HG03108 (cell line): ENCODE measurements around the gene TRAF6.
"Not testable (repeated sequence)": the region's sequence is repeated elsewhere in the genome, so short reads cannot be mapped to it uniquely, and the experiment has no call there.

Experiments used
- ATAC-seq: cut with Tn5 transposase; IDR thresholded peaks from one replicate; pipeline ENCODE4 v1.9.1; 2021; ENCODE audit warnings: moderate library complexity; ENCODE audit not compliant: unreplicated experiment

The TRAF6 gene

DNA sequence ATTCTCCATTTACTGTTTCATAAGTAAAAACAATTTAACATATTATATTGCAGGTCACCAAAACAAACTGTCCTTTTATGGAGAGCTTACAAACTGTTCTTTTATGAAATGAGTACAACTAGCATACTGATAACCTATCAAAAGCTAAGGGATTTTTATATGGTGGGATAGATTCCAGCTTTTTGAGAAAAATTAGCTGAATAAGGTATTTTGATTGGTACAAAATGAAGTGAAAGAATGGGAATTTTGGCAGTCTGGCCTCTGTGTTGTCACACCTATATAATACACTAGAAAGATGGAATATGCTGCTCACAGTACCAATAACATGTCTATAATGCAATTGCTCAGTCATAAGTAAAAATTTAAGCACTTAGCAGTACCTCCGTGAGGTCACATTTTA is 11.4 kb downstream of the TRAF6 start:
- ATAC-seq, result no peak

DNA sequence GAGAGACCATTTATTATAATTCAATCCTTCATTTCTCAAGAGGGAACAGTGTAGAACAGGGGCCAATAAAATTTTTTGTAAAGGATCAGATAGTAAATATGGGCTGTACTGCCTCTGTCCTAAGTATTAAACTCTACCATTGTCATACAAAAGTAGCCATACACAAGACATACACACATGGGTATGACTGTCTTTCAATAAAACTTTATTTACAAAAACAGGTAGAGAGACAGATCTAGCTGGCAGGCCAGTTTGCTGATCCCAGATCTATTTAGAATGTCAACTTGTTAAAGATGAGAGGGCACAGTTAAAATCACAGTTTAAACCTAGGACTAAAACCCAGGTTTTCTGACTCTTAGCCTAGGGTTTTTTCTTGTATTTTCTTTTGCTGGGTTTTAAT is 16.7 kb downstream of the TRAF6 start:
- ATAC-seq, result no peak

DNA sequence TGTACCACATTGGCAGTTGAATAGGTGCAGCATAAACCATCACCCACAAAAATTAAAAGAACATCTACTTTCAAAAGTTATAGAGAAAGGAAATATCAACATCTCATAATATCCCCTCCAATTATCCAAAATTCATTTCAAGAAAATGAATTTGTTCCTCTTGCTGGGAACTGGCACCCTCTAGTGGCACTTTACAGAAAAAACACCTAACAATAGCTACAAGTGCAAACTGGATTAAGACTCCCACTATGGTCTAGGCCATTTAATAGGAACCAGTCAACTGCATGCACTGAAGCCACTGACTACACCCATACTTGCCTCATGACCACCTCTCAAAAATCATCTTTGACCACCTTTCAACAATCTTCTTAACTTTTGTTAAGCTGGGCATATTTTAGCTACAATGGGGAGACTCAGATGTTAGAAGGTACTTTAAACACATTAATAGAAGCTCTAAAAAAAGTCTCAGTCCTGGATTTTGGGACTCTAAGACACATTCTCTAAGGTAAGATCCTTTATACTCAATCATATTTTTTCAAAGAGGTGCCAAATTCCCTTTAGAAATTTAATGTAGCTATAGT is 17.3 kb downstream of the TRAF6 start:
- ATAC-seq, result no peak

DNA sequence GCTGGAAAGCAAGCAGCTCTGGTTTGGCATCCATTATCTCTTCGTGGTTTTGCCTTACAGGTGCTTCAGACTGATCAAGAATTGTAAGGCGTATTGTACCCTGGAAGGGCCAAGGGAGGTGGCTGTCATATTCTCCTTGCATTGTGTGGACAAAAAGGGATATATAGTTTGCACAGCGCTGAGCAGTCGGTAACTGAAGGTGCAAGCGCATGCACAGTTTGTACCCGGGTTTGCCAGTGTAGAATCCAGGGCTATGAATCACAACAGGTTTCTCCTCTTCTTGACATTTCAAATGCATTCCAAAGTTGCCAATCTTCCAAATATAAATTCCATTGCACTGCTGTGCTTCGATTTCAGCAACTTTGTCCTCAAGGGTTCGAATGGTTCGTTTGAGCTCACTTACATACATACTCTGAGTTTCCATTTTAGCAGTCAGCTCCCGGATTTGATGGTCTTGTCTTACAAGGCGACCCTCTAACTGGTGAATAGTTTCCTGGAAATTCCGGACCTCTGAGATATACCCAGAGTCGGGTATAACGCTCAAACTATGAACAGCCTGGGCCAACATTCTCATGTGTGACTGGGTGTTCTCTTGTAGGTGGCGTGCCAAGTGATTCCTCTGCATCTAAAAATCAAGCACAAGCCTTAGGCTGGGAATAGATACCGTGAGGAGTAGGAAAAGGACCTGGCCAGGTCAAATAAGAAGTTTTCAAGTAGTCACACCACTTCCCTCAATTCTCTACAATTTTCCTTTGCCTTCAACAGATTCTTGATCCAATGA is 19.9 kb downstream of the TRAF6 start:
- no peak for ATAC-seq

DNA sequence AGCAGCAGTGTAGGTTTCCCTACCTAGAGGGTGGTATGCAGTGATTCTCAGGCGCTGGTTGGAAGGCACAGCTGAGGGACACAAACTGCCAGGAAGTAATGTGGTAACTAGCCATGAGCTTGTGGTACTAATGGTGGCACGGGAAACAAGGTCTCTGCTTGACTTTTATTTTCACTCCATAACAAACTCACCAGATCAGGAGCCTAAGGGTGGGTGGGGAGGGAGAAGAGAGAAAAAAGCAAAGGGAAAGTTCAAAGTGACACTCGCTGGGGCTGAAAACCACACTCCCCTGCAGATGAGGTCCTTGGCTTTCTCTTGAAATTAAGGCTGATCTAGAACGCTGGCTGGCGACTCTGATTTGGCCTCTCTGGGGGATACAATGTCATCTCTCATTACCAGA is 22.0 kb downstream of the TRAF6 start:
- ATAC-seq, result no peak

DNA sequence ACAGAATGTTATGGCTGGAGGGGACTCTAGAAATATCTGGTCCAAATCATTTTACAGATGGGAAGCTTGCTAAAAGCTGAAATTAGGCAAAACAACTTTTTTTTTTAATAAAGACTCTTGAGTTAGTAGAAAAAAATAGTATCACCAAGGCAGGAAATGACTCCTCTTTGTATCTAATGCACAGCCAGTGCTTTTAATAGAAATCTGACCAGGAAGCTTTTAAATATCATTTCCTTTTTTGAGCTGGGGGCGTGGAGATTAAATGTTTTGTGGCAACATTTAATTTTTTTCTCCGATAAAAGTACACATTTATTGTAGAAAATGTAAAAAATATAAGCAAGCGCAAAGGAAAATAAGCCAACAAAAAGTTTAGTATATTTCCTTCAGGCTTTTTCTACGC is 22.5 kb downstream of the TRAF6 start:
- no peak for ATAC-seq

DNA sequence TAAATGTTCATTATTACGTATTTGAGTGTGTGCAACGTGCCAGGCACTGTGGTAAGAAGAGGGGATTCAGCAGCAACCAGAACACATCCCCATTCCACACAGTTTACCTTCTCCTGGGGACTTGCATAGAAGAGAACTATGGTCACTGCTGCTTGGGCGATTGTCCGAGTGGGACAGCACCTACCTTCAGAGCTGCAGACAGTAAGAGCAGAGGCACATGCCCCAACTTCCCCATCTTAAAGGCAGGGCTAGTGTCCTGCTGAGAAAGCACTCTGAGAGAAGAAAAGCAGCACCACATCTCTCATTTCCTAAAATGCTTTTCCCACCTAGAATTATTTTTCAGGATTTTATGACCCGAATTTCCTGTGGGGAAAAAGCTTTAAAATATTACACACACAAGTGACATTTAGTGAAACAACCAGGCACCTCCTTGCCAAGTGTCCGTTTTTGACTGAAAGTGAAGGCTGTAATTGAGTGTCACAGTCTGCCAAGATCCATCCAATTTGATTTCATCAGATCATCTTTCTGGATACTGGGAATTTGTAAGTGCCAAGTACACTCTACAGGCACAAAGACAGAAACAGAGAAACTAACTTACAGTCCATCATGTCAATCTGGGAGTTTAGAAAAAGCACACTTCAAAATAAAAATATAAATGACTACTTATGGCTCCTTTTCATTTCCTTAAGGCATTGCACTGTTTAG is 24.6 kb downstream of the TRAF6 start:
- ATAC-seq, result no peak

DNA sequence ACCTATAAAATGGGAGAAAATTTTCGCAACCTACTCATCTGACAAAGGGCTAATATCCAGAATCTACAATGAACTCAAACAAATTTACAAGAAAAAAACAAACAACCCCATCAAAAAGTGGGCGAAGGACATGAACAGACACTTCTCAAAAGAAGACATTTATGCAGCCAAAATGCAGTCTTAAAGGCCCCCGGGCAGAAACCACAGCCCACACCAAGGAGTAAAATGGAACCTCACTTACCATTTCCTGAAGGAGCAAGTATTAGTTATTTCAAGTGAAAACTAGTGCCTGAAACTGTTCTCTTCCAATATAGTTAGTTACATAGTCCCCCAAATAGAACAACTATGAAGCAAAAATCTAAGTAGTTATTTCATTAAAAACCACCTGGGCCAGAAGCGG is 27.0 kb downstream of the TRAF6 start:
- ATAC-seq, result not testable (repeated sequence)

DNA sequence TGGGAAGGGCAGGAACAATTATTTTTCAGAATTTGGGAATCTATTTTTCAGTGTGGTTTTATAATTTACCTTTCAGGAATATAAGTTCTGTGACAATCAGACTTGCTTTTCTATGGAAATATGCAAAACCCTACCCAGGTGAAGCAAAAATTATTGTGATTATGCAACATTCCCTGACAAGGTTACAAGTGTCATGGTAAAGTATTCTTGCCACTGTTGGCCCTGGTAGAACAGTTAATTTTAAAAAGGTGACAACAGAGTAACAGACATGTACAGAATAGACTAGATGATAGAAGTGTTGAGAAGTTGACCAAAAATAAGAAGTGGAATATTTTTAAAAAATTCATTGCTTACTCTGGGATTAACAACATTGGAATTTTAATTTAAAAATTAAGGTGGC is 29.2 kb downstream of the TRAF6 start:
- ATAC-seq, result no peak

DNA sequence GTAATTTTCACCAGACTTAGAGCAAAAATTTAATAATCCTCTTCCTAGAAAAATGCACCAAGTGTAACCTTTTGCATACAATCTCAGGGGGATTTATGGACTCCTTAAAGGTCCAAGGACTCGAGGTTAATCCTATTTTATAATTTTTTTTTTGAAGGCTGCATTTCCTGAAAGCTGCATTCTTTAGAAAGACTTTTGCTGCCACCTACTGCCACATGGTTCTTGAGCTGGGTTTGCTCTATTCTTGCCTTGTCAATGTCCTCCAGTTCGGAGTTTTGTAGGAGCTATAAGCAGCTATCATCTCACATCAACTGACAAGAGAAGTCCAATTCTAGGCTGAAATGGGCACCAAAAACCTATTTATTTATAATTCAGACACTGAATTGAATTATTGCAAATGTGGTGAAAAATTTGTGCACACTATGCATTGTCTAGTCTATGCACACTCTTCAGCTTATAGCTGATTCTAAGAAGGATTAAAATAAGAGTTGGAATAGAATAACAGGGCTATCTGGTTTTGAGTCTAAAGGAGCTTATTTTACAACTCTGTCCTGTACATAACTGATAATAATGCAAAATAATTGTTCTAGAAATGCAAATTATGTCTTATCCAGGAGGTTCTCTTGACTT is 31.3 kb downstream of the TRAF6 start:
- ATAC-seq, result no peak

DNA sequence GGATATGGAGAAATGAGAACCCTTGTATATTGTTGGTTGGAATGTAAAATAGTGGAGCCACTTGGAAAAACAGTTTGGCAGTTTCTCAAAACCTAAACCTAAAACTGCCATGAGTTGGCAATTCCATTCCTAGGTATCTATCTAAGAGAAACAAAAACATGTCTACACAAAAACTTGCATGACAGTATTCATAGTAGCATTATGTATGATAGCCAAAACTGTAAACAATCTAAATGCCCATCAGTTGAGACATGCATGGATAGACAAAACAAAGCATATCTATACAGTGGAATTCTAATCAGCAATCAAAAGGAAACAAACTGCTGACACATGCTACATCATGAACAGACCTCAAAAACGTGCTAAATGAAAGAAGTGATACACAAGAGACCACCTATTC is 34.9 kb downstream of the TRAF6 start:
- ATAC-seq, result no peak

DNA sequence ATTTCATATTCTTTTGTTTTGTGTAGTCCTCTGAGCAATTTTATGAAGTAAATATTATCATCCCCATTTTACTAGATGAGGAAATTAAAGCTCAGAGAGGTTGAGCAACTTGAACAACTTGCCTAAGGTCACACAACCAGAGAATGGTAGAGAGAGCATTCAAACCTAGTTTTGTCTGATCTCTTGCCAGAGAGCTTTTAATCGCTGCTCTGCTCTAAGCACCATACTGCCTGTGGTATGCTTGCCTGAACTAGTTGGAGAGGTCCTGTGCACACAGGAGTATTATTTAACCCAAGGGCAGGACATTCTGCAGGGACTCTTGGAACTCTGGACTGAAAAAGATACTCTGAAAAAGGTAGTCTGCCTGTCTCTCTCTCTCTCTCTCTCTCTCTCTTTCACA is 38.5 kb downstream of the TRAF6 start:
- no peak for ATAC-seq

DNA sequence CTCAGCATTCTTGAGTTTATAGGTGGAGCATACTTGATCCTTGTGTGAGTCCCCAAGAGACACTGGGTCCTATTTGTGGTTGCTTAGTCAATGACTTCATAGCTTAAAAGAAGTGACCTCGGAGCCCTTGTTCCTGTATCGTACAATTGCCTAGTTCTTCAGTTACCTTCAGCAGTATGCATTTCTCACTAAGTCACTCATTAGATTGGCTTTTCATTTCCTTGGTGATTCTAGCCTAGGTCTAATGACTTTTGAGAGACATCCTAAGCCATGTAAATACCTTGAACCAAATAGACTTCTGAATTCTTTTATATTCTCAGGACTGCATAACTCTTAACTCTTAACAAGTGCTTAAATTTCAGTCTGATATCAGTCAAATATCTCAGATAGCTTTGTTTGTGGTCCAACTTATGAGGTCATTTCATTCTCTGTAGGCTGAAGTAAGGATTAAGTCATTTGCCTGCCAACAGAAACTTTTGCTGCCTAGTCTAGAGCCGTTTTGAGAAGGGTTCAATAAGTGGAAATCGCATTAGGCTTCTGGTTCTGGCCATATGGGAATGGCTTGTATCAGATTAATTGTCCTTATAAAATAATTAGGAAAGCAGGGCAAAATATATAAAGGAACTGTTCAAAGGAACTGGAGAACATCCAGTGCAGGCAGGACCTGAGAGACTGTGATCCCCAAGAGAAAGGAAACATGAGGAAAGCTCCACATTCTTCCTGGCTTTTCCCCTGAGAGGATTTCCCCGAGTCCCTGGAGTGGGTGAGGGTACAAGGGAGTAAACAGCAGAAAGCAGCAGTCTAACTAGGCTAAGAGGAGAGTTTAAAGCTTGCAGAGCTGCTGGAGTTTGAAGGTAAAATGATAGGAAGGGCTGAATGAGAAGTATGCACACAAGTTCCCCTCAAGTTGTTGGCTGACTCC is 39.9 kb downstream of the TRAF6 start:
- ATAC-seq, result no peak

DNA sequence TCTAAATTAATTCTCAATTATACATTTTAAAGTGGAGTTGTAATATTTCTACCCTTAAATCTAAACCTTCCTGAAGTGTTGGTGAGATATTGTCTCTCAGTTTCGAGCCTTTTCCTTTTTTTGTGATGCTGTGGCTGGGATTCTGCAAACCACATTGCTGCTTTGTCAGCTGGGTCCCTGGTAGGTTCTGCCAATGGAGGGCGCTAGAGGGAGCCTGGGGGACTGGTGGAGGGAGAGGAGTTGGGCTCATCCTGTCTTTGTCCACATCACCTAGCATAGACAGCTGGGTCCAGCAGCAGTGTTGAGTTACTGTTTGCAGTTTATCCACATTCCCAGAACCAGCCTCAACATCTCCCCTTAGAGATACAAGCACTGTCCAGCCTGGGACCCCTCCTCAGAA is 41.0 kb downstream of the TRAF6 start:
- no peak for ATAC-seq

DNA sequence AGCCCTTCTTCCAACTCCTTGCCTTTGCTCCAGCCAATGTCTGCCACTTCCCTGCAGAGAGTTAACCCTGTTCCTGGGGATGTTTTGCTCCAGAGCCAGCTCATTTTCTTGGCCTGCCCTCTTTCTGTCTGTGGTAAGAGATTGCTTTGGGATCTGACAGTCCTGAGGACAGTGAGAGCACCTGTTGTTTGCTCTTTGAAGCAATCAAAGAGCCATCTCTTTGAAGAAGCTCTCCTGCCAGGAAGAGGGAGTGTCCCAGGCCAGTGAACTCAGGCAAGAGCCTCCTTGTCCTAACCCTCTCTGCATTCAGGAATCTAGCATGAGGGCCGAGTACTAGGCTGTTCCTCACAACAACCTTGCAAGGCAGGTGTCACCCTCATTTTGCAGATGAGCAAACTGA is 42.2 kb downstream of the TRAF6 start:
- no peak for ATAC-seq

DNA sequence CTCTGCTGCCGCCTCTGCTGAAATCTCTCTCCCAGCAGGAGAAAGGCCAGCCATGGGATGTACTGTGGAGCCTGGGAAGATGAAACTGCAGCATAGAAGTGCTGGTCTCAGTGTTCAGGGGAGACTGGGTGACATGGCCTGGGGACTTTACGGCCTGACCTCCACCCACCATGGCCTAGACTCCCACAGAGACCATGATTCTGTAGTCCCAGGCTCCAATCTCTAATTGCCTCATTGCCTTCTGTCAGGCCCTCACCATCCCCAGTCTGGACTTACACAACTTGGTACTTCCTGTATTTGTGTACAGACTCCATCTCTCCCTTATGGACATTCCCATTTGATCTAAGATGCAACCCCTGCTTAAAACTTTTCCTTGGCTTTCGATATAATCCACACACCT is 43.1 kb downstream of the TRAF6 start:
- no peak for ATAC-seq

DNA sequence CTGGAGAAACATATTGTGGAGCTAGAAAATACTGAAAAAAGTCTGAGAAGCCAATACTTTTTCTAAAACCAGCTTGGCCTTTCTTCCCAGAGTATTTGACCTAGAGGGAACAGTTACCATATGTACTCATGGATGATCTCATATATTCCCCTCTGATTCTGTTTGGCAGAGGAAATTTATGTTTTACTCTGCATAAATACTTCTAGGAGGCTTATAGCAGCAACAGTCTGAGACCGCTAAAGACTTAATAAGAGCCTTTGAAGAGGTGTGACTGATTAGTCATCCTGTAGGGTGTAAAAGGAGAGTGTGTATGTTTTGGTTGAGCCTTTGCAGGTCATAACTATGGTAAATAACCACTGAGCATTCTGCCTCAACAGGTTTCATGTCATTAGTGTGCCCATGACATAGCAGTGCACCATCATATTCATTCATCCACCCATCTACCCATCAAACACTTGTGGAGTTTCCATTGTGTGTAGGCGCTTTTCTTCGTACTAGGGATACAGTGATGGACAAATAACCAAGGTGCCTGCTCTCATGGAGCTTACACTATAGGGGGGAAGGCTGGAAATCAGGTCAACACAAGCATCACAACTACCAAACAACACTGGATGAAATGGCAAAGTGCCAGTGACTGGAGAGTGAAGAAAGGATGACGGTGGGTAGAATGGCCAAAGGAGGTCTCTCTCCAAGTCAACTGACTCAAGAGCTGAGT is 44.5 kb downstream of the TRAF6 start:
- no peak for ATAC-seq

DNA sequence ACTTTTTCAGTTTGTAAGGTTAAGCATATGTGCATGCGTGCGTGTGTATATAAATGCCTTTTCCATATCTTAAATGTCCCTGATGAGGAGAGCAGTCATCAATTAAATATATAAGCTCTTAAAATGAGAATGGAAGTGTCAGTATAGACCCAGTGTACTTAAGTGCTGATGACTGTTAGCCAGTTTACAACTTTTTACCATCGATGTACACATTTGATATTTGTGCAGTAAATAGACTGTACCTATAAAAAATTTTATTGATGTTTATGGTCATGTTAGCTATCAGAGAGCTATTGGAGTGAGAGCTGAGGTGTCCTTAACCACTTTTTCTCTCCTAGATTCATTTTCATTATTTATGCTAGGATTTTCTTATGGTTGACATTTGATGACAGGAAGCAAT is 45.4 kb downstream of the TRAF6 start:
- ATAC-seq, result no peak

DNA sequence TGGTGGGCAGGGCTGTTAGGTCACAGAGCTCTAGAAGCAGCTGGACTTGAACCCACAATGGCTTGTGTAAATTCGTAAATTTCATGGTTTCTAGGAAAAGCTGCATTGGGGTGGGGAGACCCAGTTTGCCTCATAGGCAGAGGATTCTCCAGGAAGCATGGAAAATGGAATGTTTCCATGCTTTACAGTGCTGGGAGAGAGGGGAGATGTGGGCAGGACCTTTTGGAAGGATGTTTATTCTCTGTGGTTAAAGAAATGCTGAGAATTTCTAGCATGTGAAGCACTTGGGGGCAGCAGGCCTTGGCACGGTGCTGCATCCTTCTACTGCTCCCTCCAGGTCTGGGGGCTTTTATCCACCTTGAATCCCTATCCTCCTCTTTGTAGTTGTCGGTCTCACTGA is 46.3 kb downstream of the TRAF6 start:
- no peak for ATAC-seq

DNA sequence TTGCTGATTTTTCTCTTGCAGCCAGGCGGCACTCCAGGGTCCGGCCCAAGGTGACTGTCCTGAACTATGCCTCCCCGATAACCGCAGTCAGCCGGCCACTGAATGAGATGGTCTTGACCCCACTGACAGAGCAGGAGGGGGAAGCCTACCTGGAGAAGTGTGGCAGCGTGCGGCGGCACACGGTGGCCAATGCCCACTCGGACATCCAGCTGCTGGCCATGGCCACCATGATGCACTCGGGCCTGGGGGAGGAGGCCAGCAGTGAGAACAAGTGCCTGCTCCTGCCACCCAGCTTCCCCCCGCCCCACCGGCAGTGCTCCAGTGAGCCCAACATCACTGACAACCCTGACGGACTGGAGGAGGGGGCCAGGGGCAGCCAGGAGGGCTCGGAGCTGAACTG is 47.8 kb downstream of the TRAF6 start:
- no peak for ATAC-seq
